ENCODE measurements around the gene NF1.
"Not testable (repeated sequence)": the region's sequence is repeated elsewhere in the genome, so short reads cannot be mapped to it uniquely, and the experiment has no call there.

Gene NF1, protein sequence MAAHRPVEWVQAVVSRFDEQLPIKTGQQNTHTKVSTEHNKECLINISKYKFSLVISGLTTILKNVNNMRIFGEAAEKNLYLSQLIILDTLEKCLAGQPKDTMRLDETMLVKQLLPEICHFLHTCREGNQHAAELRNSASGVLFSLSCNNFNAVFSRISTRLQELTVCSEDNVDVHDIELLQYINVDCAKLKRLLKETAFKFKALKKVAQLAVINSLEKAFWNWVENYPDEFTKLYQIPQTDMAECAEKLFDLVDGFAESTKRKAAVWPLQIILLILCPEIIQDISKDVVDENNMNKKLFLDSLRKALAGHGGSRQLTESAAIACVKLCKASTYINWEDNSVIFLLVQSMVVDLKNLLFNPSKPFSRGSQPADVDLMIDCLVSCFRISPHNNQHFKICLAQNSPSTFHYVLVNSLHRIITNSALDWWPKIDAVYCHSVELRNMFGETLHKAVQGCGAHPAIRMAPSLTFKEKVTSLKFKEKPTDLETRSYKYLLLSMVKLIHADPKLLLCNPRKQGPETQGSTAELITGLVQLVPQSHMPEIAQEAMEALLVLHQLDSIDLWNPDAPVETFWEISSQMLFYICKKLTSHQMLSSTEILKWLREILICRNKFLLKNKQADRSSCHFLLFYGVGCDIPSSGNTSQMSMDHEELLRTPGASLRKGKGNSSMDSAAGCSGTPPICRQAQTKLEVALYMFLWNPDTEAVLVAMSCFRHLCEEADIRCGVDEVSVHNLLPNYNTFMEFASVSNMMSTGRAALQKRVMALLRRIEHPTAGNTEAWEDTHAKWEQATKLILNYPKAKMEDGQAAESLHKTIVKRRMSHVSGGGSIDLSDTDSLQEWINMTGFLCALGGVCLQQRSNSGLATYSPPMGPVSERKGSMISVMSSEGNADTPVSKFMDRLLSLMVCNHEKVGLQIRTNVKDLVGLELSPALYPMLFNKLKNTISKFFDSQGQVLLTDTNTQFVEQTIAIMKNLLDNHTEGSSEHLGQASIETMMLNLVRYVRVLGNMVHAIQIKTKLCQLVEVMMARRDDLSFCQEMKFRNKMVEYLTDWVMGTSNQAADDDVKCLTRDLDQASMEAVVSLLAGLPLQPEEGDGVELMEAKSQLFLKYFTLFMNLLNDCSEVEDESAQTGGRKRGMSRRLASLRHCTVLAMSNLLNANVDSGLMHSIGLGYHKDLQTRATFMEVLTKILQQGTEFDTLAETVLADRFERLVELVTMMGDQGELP (N-terminal part only)

DNA sequence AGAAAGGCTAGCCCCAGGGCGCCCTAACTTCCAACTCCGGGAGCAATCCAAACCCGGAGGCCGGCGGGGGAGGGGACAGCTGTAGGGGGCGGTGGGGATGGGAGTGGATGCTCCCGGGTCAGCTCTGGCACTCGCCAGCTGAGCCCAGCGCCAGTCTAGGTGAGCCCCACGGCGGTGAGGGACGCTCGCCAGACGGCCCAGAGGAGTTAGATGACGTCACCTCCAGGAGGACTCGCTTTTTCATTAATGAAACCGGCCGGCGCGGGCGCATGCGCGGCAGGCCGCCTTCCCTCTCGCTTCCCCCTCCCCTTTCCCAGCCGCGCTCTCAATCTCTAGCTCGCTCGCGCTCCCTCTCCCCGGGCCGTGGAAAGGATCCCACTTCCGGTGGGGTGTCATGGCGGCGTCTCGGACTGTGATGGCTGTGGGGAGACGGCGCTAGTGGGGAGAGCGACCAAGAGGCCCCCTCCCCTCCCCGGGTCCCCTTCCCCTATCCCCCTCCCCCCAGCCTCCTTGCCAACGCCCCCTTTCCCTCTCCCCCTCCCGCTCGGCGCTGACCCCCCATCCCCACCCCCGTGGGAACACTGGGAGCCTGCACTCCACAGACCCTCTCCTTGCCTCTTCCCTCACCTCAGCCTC, at the start of gene NF1:
NF1 (plus strand) TSS at position 378 of the 636 bp plus-strand sequence. CDS start 333 bp downstream, outside the sequence.
- peak; percentile 73 for DNase-seq (ENCODE audit: low read depth, low spot score)

DNA sequence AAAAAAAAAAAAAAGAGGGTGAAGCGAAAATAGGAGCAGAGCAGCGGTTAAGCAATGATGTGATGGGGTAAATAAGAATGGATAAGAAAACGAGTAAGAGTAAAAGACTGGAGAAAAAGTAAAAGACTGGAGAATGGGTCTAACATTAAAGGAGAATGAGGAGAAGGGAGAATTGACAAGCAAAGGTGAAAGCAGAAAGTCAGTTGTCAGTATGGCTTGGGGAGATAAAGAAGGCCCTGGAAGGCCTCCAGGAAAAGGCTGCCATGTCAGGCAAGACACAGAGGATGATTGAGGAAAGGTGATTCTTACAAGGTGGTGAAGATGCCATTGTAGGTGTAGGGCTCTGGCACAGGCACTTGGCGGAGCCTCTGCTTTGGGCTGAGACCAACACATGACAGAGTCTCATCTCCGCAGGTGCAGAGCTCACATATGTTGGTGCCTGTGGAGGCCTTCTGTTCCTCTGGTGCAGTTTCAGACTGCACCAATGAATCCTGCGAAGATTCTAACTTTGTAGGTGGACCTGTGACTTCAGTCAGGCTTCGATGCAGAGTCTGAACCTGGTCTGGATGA, 47.8 kb upstream of the NF1 start:
- DNase-seq (ENCODE audit: low read depth, low spot score) = not testable (repeated sequence)

DNA sequence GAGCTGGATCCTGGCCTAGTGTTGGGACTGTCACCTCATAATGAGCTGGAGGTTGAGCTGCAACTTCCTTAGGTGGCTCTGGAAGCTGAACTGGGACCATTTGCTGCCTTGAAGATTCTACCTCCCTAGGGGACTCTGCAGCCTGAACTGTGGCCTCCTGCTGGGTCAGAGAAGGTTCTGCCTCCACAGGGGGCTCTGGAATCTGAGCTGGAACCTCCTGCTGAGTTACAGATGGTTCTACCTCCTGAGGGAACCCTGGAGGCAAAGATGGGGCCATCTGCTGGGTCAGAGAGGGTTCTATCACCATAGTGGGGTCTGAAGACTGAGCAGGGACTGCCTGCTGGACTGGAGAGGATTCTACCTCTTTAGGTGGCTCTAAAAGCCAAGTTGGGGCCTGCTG, 46.6 kb upstream of the NF1 start:
- no peak for DNase-seq (ENCODE audit: low read depth, low spot score)

DNA sequence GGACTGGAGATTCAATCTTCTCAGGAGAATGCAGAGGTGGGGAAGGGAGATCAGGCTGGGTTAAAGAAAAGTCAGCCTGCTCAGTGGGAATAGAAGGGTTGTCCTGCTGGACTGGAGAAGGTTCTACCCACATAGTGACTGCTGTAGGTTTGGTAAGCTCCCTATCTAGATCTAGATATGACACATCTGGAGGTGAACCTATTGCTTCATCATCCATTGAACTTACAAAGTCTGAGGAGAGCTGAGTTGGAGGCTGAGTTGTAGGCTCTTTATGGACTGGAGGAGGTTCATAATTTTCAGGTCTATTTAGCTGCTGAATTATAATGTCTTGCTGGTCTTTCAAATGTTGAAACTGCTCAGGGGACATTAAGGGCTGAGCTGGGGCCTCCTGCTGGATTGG, 46.0 kb upstream of the NF1 start:
- no peak for DNase-seq (ENCODE audit: low read depth, low spot score)

DNA sequence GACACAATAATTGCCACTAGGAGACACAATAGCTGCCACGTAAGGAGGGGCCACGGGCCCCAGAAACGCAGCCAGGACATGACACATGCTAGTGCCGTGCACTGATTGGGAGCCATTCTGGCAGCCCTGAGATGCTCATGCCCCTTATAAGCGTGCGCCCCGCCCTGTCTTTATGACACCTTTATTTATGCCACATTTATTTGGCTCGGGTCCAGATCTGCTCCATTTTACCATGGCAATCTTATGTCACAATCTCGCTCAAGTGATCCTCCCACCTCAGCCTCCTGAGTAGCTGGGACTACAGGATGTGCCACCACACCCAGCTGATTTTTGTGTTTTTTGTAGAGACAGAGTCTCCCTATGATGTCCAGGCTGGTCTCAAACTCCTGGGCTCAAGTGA, 43.8 kb upstream of the NF1 start:
- DNase-seq (ENCODE audit: low read depth, low spot score) = no peak

DNA sequence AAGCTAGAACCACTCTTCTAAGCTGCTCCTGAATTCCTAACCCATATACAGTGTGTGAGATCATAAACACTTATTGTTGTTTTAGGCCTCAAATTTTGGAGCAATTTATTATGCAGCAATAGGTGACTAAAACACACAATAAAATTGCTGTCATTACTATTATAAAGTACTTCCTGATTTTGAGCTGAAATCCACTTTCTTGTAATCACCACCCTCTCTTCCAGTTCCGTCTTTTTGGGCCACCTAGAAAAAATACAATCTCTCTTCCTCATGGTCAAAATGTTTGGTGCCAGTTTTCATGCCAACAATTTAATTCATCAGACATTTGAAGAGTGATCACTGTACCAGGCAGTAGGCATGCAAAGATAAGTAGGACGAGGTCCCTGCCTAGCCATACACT, 43.3 kb upstream of the NF1 start:
- no peak for DNase-seq (ENCODE audit: low read depth, low spot score)

DNA sequence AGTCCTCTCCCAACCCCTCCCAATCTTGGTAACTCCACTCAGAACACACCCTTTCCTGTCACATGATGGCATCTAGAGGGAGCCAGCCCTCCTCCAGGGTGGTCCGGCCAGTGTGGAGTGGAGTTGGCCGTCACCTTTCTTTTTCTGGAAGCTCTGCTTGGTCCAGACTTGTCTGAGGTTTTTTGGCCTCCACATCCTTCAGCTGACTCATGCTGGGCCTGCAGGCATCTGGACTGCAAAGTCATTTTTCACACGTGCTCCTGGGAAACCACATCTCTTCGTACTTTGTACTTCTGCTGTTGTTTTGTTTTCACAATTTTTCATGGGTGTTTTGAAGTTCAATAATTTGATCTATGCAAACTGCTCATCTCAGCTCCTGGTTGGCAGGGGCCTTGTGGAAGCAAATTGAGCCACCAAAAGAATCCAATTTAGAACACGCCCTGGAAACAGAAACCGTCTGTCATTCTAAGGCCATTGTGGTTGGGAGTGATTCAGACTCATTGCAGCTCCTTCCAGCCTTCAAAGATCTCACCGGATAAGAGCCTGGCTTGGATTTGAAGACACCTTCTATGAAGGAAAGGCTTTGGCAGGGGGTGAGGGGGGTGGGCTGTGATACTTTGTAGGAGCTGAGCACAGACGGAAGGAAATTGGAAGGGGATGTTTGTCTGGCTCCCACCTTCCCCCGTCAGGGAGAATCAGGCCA, 42.4 kb upstream of the NF1 start:
- DNase-seq (ENCODE audit: low read depth, low spot score) = no peak

DNA sequence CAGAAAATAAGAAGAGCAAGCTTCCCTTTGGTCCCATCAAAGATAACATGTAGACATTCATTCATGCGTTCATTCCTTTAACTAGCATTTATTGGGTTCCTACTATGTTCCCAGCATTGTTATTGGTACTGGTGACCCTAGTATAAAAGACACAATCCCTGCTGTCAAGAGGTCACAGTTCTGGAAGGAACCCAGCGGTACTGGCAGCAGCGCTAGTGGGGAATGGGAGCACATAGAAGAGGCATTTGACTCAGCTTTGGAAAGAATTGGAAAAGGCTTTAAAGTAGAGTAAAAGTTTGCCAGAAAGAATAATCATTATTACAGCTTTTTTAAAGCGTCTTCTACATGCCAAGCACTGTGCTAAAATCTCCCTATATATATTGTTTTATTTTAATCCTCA, 41.7 kb upstream of the NF1 start:
- no peak for DNase-seq (ENCODE audit: low read depth, low spot score)

DNA sequence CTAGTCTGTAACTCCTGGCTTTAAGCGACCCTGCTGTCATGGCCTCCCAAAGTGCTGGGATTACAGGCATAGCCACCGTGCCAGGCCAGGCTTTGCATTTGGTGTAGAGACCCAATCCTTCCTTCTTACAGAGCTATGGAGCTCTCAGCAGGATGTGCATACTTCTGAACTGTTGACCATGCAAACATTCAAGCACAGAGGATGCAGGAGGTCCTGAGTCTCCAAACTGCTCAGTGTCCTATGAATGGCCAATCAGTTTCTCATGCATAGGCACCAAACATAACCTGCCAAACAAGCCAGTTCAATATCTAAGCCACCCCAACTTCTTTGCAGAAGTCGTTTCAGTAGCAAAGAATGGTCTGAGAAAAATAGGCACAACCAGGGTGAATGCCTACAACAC, 40.0 kb upstream of the NF1 start:
- DNase-seq (ENCODE audit: low read depth, low spot score) = no peak

DNA sequence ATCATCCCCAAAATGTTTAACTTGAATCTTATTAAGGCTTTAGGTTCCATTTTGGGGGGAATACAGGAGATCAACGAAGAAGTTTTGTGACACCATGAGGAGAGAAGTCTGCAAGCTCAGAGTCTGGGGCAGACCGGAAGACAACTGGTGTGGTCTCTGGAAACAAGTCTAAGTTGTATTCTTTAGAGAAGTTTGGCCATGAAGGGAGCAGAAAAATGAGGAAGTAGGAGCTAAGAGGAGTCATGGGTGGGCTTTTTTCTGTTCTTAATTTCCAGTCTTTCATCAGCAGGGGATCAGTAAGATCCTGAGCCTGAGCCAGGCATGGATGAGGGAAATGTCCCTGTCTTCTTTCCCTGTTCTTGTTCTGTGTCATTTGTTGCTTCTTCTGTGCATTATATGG, 35.8 kb upstream of the NF1 start:
- DNase-seq (ENCODE audit: low read depth, low spot score) = no peak

DNA sequence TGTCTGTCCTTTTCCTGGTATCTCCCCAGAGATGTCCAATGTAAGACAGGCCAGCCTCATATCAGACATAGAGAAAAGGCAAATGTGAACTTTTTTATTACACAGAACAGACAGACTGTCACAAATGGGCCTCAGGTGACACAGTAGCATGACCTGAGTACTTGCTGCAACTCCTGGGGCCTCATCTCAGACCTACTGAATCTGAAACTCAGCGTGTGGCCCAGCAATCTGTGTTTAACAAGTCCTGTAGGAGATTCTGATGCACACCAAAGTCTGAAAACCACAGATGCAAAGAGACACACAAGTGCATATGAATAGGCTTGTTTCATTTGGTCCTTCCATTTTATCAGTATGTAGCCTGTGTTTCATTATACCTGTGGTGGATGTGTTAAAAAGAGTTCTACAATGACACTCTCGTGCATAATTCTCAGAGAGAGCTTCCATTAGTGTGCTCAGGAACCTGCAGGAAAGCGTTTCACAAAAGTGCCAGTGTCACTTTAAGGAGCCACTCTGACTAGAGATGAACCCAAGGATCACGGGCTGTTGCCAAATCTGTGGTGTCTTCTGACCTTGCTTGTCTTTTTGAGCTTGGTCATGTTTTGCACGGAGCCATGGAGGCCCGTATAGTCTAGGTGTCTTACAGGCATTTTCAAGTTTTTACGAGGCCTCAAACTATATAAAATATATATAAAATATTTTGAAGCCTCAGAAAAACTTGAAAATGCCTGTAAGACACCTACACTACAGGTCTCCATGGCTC, 33.8 kb upstream of the NF1 start:
- DNase-seq (ENCODE audit: low read depth, low spot score) = no peak

DNA sequence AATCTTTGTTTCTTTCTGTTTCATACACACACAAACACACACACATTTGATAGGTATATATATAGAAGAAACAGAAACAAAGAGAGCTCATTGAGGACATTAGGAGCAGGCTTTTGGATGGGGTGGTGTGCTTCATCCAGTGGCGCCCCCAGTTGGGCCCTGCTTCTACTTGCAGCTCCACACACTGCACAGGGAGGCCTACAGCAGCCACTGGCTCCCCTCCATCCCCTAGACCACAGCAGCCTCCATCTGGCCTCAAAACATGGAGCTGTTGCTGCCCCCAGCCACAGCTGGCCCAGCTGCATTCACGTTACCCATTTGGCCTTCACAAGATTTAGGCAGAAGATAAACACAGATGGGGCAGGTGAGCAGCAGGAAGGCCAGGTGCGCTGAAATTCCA, 33.1 kb upstream of the NF1 start:
- DNase-seq (ENCODE audit: low read depth, low spot score) = no peak

DNA sequence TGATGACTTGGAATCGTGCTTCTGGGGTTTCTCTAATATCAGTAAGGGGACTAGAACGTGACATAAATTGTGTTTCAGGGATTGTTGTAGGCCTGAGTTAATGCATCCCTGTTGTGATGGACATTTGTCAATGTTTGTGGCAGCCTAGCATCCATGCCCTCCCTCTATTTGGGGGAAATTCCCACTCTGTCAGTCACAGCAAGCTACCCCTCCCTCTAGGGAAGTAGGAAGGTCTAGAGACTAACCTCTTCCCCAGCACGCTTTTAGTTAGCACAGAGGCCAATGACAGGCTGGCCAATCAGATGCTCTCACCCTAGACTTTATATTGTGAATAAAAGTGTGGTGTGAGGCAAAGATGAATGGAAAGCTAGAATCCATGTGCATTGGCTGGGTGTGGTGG, 32.4 kb upstream of the NF1 start:
- DNase-seq (ENCODE audit: low read depth, low spot score) = no peak

DNA sequence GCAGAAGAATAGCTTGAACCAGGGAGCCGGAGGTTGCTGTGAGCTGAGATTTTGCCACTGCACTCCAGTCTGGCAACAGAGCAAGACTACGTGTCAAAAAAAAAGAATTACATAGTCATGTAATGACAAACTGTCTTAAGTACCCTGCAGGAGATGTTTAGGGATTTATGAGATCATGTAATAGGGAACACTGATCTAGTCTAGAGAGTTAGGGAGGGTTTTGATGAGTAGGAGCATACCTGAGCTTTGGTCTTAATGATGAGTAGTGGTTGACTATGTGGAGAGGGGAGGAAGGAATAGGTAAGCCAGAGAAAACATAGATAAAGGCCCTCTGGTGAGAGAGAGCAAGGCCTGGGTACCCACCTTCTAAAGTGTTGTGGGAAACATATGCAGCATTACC, 30.1 kb upstream of the NF1 start:
- DNase-seq (ENCODE audit: low read depth, low spot score) = no peak

DNA sequence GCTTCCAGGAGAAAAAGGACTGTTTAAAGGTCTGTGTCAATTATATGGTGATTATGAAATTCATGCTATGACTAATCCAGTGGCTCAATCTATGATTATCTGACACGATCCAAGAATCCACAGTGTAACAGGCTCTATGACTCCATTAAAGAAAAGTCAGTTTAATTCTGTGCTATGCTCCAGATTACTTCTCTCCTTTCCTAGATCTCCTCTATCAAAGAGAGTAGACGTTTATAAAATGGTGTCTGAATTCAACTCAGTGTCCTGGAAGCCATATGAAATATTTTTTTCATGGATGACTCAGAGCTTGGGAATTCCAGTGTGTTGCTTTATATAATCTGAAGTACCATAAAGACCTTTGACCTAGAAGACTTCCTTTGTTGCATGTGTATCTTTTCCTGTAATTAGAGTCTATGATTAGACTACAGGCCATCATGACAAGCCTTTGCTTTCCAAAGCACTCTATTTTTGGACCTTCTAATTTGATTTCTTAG, 27.0 kb upstream of the NF1 start:
- DNase-seq (ENCODE audit: low read depth, low spot score) = no peak

DNA sequence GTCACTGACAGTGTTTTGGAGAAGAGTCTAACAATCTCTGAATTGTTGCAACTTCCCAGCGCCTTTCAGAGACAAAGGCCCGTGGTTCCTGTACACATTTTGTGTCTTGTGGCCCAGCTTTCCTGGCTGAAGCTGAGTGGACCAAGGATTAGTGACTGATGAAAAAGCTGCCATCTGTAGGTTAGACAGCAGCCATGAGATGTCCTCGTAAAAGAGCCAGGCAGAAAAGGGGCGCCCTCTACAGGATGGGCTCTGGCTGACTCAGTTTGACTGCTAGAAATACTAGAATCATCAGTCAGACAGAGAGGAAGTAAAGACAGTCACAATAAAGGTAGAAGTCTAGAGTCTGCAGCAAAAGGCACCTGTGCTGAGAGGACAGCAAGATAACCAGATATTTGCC, 26.5 kb upstream of the NF1 start:
- DNase-seq (ENCODE audit: low read depth, low spot score) = peak; percentile 7

DNA sequence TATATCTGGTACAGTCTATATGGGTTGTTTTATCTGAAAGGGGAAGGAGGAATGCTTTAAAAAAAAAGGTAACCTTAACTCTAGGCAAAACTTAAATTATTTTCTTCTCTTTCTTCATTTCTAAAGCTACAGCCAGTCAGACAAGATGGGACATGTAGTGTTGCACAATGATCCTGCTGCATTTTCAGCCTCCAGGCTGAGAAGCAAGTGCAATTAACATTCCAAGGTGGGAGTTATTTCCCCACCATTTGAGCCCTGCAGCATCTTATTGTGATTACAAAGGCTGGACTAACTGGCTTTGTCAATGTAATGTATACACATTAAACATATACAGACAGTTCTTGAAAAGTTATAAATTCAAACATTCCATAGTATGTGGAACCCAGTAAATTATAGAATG, 22.6 kb upstream of the NF1 start:
- no peak for DNase-seq (ENCODE audit: low read depth, low spot score)

DNA sequence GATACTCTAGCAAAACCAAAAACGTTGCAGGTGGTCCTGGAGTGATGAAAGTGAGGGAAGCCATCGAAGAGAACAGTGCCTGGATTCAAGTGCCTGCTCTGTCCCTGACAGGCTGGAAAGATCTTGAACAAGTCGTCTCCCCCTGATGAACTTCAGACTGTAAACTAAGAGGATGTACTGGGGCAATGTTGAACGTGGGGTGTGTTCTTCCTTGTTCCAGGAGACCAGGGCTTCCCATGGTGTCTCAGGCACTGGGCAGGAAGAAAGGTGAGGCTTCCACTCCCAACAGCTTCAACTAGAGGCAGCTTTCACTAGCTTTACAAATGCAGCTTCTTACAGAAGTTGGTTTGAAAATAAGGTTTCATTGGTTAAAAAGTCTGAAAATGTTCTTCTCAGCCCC, 21.4 kb upstream of the NF1 start:
- no peak for DNase-seq (ENCODE audit: low read depth, low spot score)

DNA sequence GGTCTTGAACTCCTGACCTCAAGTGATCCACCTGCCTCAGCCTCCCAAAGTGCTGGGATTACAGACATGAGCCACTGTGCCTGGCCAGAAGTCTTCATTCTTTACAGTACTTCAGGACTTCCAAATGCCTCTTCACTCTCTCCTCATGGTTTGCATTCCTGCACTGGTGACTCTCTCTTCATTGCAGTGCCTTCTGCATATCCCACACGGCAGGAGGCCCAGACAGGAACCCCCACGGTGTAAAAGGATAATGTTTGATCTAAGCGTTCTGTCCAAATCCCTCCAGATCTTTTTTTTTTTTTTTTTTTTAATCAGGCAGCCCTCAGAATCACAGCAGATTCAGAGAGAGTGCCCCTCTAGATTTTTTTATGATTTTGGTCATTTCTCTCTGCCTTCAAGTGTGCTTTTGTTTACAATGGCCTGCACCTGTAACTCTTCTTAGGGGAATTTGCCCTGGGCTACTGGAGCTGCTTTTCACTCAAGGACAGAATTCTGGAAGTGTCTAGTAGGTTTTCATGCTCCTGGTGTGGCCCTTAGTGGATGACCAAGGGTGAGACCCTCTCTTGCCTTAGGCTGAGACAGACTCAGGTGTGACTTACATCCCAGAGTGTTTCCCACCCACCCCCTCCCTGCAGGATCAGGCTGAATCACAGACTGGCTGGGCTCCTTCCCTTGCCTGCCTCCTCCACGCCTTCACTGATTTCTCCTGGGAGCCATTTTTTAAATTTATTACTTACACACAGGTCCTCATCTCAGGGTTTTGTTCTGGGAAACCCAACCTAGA, 19.8 kb upstream of the NF1 start:
- no peak for DNase-seq (ENCODE audit: low read depth, low spot score)

All from activated CD4-positive, CD25-positive, alpha-beta regulatory T cell treated with anti-CD3 and anti-CD28 coated beads, Interleukin-2, amount 50 U/mL, for 16 hours (primary cell).